Measurements from ENCODE around the gene ALKBH5.
A peak's percentile ranks its signal among the peaks of the same experiment; 100 is the strongest.

The ALKBH5 gene

DNA sequence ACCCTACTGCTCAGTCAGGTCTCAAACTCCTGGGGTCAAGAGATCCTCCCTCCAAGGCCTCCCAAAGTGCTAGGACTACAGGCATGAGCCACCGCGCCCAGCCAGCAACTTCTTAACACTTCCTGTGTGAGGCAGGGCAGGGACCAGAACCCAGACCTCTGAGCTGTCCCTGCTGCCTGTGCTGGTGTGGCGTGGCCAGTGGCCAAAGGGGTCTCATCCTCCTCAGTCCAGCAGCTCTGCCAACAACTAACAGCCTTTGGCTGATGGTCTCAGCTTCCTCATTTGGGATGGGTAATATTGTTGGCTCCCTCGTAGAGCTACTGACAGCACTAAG, 40.4 kb downstream of the ALKBH5 start:
- no peak for DNase-seq (ENCODE audit: low read depth)

GRCh38 chr17:18224387-18225120, 40.9 kb downstream of the ALKBH5 start:
- no peak for DNase-seq (ENCODE audit: low read depth)

- DNase-seq (ENCODE audit: low read depth), result peak; percentile 94
These were observed 41.6 kb downstream of the ALKBH5 start, which contains the start of gene LLGL1 for GRCh38 chr17:18225121-18225641. LLGL1 (plus strand) TSS chr17:18225635; CDS start chr17:18225683, 48 bp downstream.

- no peak for DNase-seq (ENCODE audit: low read depth)
These were observed 42.1 kb downstream of the ALKBH5 start for GRCh38 chr17:18225642-18226283.

- DNase-seq (ENCODE audit: low read depth), result no peak
These were observed 42.8 kb downstream of the ALKBH5 start for GRCh38 chr17:18226284-18226945.

DNA sequence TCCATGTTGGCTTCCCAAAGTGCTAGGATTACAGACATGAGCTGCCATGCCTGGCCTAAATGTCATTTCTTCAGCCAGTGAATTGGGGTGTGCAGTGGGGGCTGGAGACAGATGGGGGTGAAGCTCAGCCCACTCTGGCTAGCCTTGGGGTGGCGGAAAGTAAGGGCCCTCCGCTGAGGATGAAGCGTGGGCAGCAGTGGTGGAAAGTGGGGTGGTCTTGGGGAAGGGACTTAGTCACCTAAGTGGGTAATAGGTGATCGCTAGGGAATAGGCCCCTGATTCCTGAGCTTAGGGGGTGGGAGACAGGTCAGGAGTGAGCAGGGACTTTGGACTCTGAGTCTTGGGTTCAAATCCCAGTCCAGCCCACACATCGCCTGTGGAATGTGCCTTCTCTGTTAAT, 44.0 kb downstream of the ALKBH5 start:
- no peak for DNase-seq (ENCODE audit: low read depth)

- no peak for DNase-seq (ENCODE audit: low read depth)
These were observed 44.6 kb downstream of the ALKBH5 start for GRCh38 chr17:18228176-18228682.

GRCh38 chr17:18229254-18229653, 45.6 kb downstream of the ALKBH5 start:
- no peak for DNase-seq (ENCODE audit: low read depth)

DNA sequence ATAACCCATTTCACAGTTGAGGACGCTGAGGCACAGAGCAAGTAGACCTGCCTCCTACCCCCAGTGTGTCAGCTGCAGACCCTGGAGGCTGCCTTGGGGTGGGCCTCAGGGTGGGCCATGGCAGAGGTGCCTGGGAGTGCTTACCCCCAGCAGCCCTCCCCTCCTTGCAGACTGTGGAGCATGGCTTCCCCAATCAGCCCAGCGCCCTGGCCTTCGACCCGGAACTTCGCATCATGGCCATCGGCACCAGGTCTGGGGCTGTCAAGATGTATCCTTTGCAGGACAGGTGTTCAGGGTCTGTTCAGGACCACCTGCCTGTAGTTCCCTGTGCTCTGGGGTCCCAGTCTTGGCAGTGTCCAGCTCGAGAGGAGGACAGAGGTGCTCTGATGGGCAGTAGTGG, 46.1 kb downstream of the ALKBH5 start:
- no peak for DNase-seq (ENCODE audit: low read depth)

DNA sequence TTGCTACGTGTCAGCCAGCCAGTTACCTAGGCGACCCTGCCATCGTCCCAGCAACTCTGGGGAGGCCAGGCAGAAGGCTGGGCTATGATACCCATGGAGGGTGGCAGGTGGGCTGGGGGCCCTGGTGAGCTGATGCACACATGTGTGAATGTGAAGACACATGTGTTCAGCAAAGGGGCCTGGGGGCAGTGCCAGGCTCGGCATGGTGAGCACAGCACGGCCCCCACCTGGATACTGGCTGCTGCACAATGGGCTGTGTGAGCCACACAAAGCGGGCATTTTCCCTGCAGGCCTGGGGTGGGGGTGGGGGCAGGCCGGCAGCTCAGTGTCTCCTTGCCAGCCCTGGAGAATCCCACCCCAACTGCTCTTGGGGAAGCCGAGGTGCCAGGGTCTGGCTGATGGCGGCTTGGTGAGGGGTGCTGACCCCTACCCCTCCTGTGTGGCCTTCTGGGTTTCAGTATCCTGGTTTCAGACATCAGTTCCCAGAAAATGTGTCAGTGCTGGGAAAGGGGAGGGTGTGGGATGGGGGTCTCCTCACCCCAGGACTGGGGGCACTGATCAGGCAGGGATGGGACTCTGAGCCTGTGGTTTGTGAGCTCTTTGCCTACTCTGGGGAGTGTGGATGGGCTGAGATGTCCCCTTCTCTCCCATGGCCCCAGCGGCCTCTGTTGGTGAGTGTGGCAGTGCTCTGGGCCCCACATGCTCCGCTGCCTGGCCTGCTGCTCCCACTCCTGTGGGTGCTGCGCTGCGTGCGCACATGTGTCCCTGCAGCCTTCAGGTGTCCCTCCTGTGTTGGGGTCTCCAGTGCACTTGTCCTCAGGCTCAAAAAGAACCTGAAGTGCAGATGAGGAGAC, 46.9 kb downstream of the ALKBH5 start:
- DNase-seq (ENCODE audit: low read depth), result no peak

- no peak for DNase-seq (ENCODE audit: low read depth)
These were observed 47.5 kb downstream of the ALKBH5 start for GRCh38 chr17:18231164-18231563.

GRCh38 chr17:18233803-18234518, 50.3 kb downstream of the ALKBH5 start:
- DNase-seq (ENCODE audit: low read depth), result no peak

DNA sequence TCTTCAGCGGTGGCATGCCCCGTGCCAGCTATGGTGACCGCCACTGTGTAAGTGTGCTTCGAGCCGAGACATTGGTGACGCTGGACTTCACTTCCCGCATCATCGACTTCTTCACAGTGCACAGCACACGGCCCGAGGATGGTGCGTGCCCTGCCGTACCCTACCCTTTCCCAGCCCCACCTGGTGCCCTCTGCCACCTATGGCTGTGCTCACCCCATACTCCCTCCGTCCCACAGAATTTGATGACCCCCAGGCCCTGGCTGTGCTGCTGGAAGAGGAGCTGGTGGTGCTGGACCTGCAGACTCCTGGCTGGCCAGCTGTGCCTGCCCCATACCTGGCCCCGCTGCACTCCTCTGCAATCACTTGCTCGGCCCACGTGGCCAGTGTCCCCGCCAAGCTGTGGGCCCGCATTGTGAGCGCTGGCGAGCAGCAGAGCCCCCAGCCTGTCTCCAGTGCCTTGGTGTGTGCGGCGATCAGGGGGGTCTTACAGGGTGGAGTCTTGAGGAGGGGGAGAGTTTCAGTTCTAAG, 51.3 kb downstream of the ALKBH5 start:
- DNase-seq (ENCODE audit: low read depth), result no peak

DNA sequence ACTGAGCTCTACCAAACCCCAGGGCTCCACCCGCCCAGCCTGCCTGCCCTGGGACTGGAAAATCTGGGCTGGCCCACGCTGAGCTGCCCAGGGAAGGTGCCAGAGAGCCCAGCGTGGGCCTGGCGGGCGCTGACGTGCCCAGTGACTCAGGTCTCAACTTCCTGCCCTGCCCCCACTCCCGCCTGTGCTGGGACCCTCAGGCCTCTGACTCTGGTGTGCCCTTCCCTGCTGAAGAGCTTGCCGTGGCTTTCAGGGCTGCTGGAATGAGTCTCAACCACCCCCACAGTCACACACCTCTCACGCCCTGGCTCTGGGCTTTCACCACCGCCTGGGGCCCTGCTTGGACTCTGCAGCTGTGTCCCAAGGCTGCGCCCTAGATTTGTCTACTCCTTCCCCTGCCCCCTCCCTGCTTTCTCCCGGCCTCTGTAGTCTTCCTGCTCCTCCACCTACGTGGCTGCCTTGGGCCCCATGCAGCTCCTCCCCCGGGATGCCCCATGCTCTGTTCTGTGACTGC, 52.2 kb downstream of the ALKBH5 start:
- no peak for DNase-seq (ENCODE audit: low read depth)

DNA sequence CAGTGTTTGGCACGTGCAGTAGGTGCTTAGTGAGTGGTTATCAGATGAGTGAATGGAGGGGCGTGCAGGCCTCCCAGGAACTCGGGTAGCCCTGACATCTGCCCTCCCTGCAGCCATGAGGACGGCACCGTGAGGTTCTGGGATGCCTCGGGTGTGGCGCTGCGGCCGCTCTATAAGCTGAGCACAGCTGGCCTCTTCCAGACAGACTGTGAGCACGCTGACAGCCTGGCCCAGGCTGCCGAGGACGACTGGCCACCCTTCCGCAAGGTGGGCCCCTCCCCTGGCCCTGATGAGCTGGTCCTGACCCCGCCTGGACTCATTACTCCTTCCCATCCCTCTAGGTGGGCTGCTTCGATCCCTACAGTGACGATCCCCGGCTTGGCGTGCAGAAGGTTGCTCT, 52.9 kb downstream of the ALKBH5 start:
- DNase-seq (ENCODE audit: low read depth), result no peak

- no peak for DNase-seq (ENCODE audit: low read depth)
These were observed 53.8 kb downstream of the ALKBH5 start for GRCh38 chr17:18237461-18237860.

GRCh38 chr17:18238299-18238698, 54.7 kb downstream of the ALKBH5 start:
- DNase-seq (ENCODE audit: low read depth), result no peak

DNA sequence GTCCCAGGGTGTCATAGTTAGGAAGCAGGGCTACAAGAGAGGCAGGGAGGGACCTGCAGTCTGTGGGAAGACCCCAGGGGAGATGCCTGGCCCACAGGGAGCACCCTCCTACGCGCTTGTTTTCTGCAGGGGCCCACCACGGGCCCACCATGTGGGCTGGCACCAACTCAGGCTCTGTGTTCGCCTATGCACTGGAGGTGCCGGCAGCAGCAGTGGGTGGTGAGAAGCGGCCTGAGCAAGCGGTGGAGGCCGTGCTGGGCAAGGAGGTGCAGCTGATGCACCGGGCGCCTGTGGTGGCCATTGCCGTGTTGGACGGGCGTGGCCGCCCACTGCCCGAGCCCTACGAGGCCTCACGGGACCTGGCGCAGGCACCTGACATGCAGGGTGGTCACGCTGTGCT, 56.8 kb downstream of the ALKBH5 start:
- DNase-seq (ENCODE audit: low read depth), result no peak

DNA sequence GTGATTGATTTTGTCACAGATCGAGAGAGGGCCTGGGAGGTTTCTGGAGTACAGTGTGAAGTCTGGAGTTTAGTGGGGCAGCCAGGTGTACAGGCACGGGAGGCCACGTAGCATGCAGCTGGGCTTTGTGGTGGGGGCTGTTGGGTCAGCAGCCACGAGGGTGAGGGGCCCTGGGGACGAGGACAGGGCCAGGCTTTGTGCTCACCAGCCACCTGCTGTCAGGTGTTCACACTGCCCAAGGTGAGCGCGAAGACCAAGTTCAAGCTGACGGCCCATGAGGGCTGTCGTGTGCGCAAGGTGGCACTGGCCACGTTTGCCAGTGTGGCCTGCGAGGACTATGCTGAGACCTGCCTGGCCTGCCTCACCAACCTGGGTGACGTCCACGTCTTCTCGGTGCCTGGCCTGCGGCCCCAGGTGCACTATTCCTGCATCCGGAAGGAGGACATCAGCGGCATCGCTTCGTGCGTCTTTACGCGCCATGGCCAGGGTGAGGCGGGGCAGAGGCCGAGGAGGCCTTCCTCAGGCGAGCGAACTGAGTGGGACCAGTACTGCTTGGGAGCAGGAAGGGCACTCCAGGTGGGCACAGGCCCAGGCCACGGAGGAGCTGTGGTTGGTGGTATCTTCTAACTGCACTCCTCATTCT, 57.7 kb downstream of the ALKBH5 start:
- no peak for DNase-seq (ENCODE audit: low read depth)

DNA sequence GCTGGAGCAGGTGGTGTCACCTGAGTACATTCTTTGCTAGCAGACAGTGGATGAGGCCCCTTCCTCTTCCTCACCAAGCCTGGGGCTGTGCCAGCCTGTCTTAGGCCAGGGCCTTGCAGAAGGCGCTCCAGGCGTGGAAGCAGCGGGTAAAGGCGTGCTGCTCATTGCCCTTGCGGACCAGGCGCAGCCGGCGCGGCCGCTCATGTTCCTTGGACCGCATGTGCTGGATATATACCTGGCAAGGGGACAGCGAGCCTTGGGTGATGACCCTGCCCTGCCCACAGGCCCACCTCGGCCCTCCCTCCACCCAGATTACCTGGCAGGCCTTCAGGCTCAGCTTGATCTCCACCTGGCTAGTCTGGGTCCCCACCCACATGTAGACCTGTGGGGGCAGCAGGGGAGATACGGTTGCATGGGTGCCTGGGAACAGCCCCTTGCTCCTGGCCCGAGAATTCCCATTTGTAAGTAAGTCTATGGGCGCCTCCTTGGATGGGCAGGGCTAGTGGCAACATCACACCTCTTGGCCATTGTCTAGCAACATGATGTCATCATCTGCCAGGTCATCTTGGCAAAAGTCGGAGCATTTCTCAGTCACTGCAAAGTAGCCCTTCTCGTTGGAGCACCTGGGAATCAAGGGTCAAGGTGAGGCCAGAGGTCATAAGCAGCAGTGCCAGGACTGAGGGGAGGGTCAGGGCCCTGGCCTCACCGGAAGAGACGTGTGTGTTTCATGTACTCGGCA, 61.6 kb downstream of the ALKBH5 start:
- DNase-seq (ENCODE audit: low read depth), result no peak

Data from activated T-cell treated with anti-CD3 and anti-CD28 coated beads for 1 hour (primary cell).